Progenitor cell of endocrine pancreas (in vitro differentiated cells): ENCODE measurements around the gene CALHM6. TPM values are rescaled to one million over a fixed set of nuclear protein-coding genes. Genes with fewer than 3 reads are reported as not detected.

Experiments
- DNase-seq: peaks from one replicate; pipeline ENCODE4 v3.0.0; 2021; ENCODE audit warnings: low spot score; ENCODE audit not compliant: unreplicated experiment
- H3K27ac Mint-ChIP-seq: 2 replicates; pipeline ENCODE4 v1.8.0; 2021; ENCODE audit warnings: mild to moderate bottlenecking, moderate library complexity, mixed read lengths
- H3K27me3 Mint-ChIP-seq: 2 replicates; pipeline ENCODE4 v1.8.0; 2021; ENCODE audit warnings: mixed read lengths
- H3K36me3 Mint-ChIP-seq: 2 replicates; pipeline ENCODE4 v1.8.0; 2022; ENCODE audit warnings: mixed read lengths; ENCODE audit not compliant: insufficient read depth
- H3K4me1 Mint-ChIP-seq: 2 replicates; pipeline ENCODE4 v1.8.0; 2021; ENCODE audit warnings: low read depth, mixed read lengths
- H3K4me3 Mint-ChIP-seq: 2 replicates; pipeline ENCODE4 v1.8.0; 2021; ENCODE audit warnings: low read depth, mild to moderate bottlenecking, moderate library complexity, mixed read lengths
- H3K9me3 Mint-ChIP-seq: 2 replicates; pipeline ENCODE4 v1.8.0; 2021; ENCODE audit warnings: low read depth, mixed read lengths
- CTCF ChIP-seq: fragments of 200-600 bp; sonication (generic); IDR thresholded peaks from one replicate; pipeline ENCODE4 v1.5.0; 2021; ENCODE audit warnings: antibody characterized with exemption, mild to moderate bottlenecking; ENCODE audit not compliant: unreplicated experiment
- total RNA-seq: library from RNA; stranded (reverse); gene quantifications from 2 replicates; pipeline ENCODE4 v1.2.1, GENCODE V29; 2021

The CALHM6 gene
- total RNA-seq, 1 donor from 2014 or later, result 1.2 TPM

GRCh38 chr6:116430860-116431259, 30.3 kb upstream of the CALHM6 start:
- Mint-ChIP-seq H3K4me1 (no peaks in the 10 kb centered on the region), H3K27ac (no peak overlapping the region), H3K36me3 (peaks cover 11% of the 10 kb centered on the region), H3K27me3 (no peaks in the 10 kb centered on the region), H3K9me3 (no peaks in the 10 kb centered on the region), H3K4me3 (no peak overlapping the region)
- DNase-seq, result no peak
- TF ChIP-seq CTCF, result no peak

GRCh38 chr6:116431964-116432595, 29.1 kb upstream of the CALHM6 start:
- H3K9me3 Mint-ChIP-seq, result no peaks in the 10 kb centered on the region
- no peak overlapping the region for H3K27ac Mint-ChIP-seq
- no peaks in the 10 kb centered on the region for H3K4me1 Mint-ChIP-seq
- no peak for TF ChIP-seq CTCF
- no peaks in the 10 kb centered on the region for H3K27me3 Mint-ChIP-seq
- H3K4me3 Mint-ChIP-seq, result no peak overlapping the region
- DNase-seq, result no peak
- H3K36me3 Mint-ChIP-seq, result peaks cover 11% of the 10 kb centered on the region

- TF ChIP-seq CTCF, result no peak
Observed at GRCh38 chr6:116433206-116433712, 27.9 kb upstream of the CALHM6 start.

GRCh38 chr6:116434056-116434725, 27.0 kb upstream of the CALHM6 start:
- no peak overlapping the region for H3K27ac Mint-ChIP-seq
- no peaks in the 10 kb centered on the region for H3K4me1 Mint-ChIP-seq
- H3K27me3 Mint-ChIP-seq, result no peaks in the 10 kb centered on the region
- DNase-seq, result no peak
- no peak overlapping the region for H3K4me3 Mint-ChIP-seq
- peaks cover 5% of the 10 kb centered on the region for H3K36me3 Mint-ChIP-seq
- no peak for TF ChIP-seq CTCF
- no peaks in the 10 kb centered on the region for H3K9me3 Mint-ChIP-seq

More at GRCh38 chr6:116433206-116433712, 27.9 kb upstream of the CALHM6 start:
- Mint-ChIP-seq H3K4me3 (no peak overlapping the region), H3K4me1 (no peaks in the 10 kb centered on the region), H3K9me3 (no peaks in the 10 kb centered on the region), H3K27ac (no peak overlapping the region), H3K27me3 (no peaks in the 10 kb centered on the region), H3K36me3 (peaks cover 9% of the 10 kb centered on the region)
- DNase-seq, result no peak

- H3K27ac Mint-ChIP-seq, result no peak overlapping the region
- H3K27me3 Mint-ChIP-seq, result no peaks in the 10 kb centered on the region
- no peaks in the 10 kb centered on the region for H3K9me3 Mint-ChIP-seq
- no peak for DNase-seq
- no peak overlapping the region for H3K4me3 Mint-ChIP-seq
- H3K4me1 Mint-ChIP-seq, result no peaks in the 10 kb centered on the region
- H3K36me3 Mint-ChIP-seq, result no peaks in the 10 kb centered on the region
- TF ChIP-seq CTCF, result no peak
Observed at GRCh38 chr6:116436586-116436985, 24.6 kb upstream of the CALHM6 start.
